Esophagus (tissue), 2 donors: ENCODE data around the gene METTL16. TPM values are rescaled to one million over a fixed set of nuclear protein-coding genes. Genes with fewer than 3 reads are reported as not detected.

Experiments used
- H3K27ac ChIP-seq, 2 donors: one replicate each; pipeline ENCODE4 v1.5.1; 2013; ENCODE audit warnings: low read depth in 2 of 2, mild to moderate bottlenecking in 2 of 2, inconsistent platforms in 1 of 2, low read length in 1 of 2, moderate library complexity in 1 of 2
- H3K27me3 ChIP-seq, 2 donors: one replicate each; pipeline ENCODE4 v1.6.1; 2013; ENCODE audit warnings: low read length in 2 of 2, control low read depth in 1 of 2, mild to moderate bottlenecking in 1 of 2; ENCODE audit not compliant: insufficient read depth in 2 of 2, control insufficient read depth in 1 of 2
- H3K36me3 ChIP-seq, 2 donors: one replicate each; pipeline ENCODE4 v1.6.1; 2013; ENCODE audit warnings: low read length in 1 of 2; ENCODE audit not compliant: control insufficient read depth in 2 of 2, insufficient read depth in 2 of 2
- H3K4me1 ChIP-seq, 2 donors: one replicate each; pipeline ENCODE4 v1.6.1; 2013; ENCODE audit warnings: low read length in 1 of 2; ENCODE audit not compliant: control insufficient read depth in 2 of 2, insufficient read depth in 2 of 2
- H3K4me3 ChIP-seq, 2 donors: one replicate each; pipeline ENCODE4 v1.5.1; 2013; ENCODE audit warnings: low read length in 2 of 2, mild to moderate bottlenecking in 2 of 2, low read depth in 1 of 2, moderate library complexity in 1 of 2
- H3K9me3 ChIP-seq, 2 donors: one replicate each; pipeline ENCODE4 v1.6.1; 2013; ENCODE audit warnings: mild to moderate bottlenecking in 2 of 2, low read depth in 1 of 2, low read length in 1 of 2, moderate library complexity in 1 of 2; ENCODE audit not compliant: control insufficient read depth in 2 of 2, insufficient read depth in 1 of 2
- whole genome bisulfite sequencing, 2 donors: extraction: QIAGEN DNeasy Blood & Tissue Kit; methylation state at CpG; one replicate each; pipeline ENCODE4 v1.1.7; 2013; 5-methylcytosine and 5-hydroxymethylcytosine counted together
- polyA plus RNA-seq, 2 donors: library from polyadenylated mRNA; stranded (reverse); fragments of 200-250 nt; gene quantifications; one replicate each; pipeline ENCODE4 v1.2.3, GENCODE V29; 2013
- donor health status: healthy with polysubstance abuse.
- donor health status: Bipolar disorder and iron deficiency.

Gene METTL16
- polyA plus RNA-seq, 2 donors = 10.0 to 15.1 TPM

GRCh38 chr17:2388683-2389055, 123.0 kb downstream of the METTL16 start:
- WGBS, 2 donors = 88% methylated on average over 15 of the region's 15 CpGs
- H3K27ac ChIP-seq = peak overlapping the region in 1 of 2 donors; percentile 22
- peaks cover 7 to 22% of the 10 kb centered on the region in 2 donors for H3K4me1 ChIP-seq
- no peak overlapping the region for H3K4me3 ChIP-seq
- H3K27me3 ChIP-seq = no peaks in the 10 kb centered on the region
- no peaks in the 10 kb centered on the region for H3K9me3 ChIP-seq
- H3K36me3 ChIP-seq = peaks cover 0 to 30% of the 10 kb centered on the region in 2 donors

- WGBS, 2 donors = 84 to 89% methylated on average over 21 of the region's 21 CpGs
- Histone ChIP-seq H3K9me3 (no peaks in the 10 kb centered on the region), H3K36me3 (peaks cover 0 to 30% of the 10 kb centered on the region in 2 donors), H3K4me1 (peaks cover 7 to 22% of the 10 kb centered on the region in 2 donors), H3K27me3 (no peaks in the 10 kb centered on the region), H3K27ac (peak overlapping the region in 1 of 2 donors; percentile 22), H3K4me3 (no peak overlapping the region)
Measured at GRCh38 chr17:2388020-2388682, 123.5 kb downstream of the METTL16 start.

- Histone ChIP-seq H3K27ac (peak overlapping the region in 1 of 2 donors; percentile 34), H3K4me3 (no peak overlapping the region), H3K27me3 (no peaks in the 10 kb centered on the region), H3K36me3 (peaks cover 0 to 30% of the 10 kb centered on the region in 2 donors), H3K9me3 (no peaks in the 10 kb centered on the region), H3K4me1 (peaks cover 7 to 22% of the 10 kb centered on the region in 2 donors)
- WGBS, 2 donors = 89 to 90% methylated on average over 41 of the region's 41 CpGs
Measured at GRCh38 chr17:2387086-2388019, 124.3 kb downstream of the METTL16 start.

GRCh38 chr17:2386400-2387085, 125.1 kb downstream of the METTL16 start:
- Histone ChIP-seq H3K4me1 (peaks cover 4 to 18% of the 10 kb centered on the region in 2 donors), H3K27me3 (no peaks in the 10 kb centered on the region), H3K27ac (peak overlapping the region; percentile 63 to 78), H3K4me3 (no peak overlapping the region), H3K9me3 (no peaks in the 10 kb centered on the region), H3K36me3 (peaks cover 0 to 30% of the 10 kb centered on the region in 2 donors)
- WGBS, 2 donors = 64 to 67% methylated on average over 22 of the region's 22 CpGs

- Histone ChIP-seq H3K36me3 (peaks cover 0 to 38% of the 10 kb centered on the region in 2 donors), H3K27me3 (no peaks in the 10 kb centered on the region), H3K27ac (peak overlapping the region; percentile 63 to 78), H3K4me1 (peaks cover 3 to 18% of the 10 kb centered on the region in 2 donors), H3K4me3 (no peak overlapping the region), H3K9me3 (no peaks in the 10 kb centered on the region)
- WGBS, 2 donors = 70 to 79% methylated on average over 18 of the region's 18 CpGs
Measured at GRCh38 chr17:2385240-2386210, 126.2 kb downstream of the METTL16 start.

- H3K4me3 ChIP-seq = no peak overlapping the region
- no peaks in the 10 kb centered on the region for H3K9me3 ChIP-seq
- no peaks in the 10 kb centered on the region for H3K27me3 ChIP-seq
- H3K27ac ChIP-seq = no peak overlapping the region
- peaks cover 2 to 45% of the 10 kb centered on the region in 2 donors for H3K36me3 ChIP-seq
- H3K4me1 ChIP-seq = peaks cover 3 to 15% of the 10 kb centered on the region in 2 donors
- WGBS, 2 donors = 77 to 81% methylated on average over 22 of the region's 22 CpGs
Measured at GRCh38 chr17:2384439-2385127, 127.1 kb downstream of the METTL16 start.

- WGBS, 2 donors = 79 to 88% methylated on average over 11 of the region's 11 CpGs
- no peak overlapping the region for H3K4me3 ChIP-seq
- H3K36me3 ChIP-seq = peaks cover 5 to 47% of the 10 kb centered on the region in 2 donors
- no peak overlapping the region for H3K27ac ChIP-seq
- no peaks in the 10 kb centered on the region for H3K27me3 ChIP-seq
- peaks cover 3 to 12% of the 10 kb centered on the region in 2 donors for H3K4me1 ChIP-seq
- no peaks in the 10 kb centered on the region for H3K9me3 ChIP-seq
Measured at GRCh38 chr17:2383628-2384167, 128.0 kb downstream of the METTL16 start.

GRCh38 chr17:2380950-2381649, 130.6 kb downstream of the METTL16 start:
- H3K27ac ChIP-seq = no peak overlapping the region
- WGBS, 2 donors = 71 to 75% methylated on average over 15 of the region's 15 CpGs
- H3K4me3 ChIP-seq = no peak overlapping the region
- H3K36me3 ChIP-seq = peaks cover 9 to 42% of the 10 kb centered on the region in 2 donors
- H3K9me3 ChIP-seq = no peaks in the 10 kb centered on the region
- H3K27me3 ChIP-seq = no peaks in the 10 kb centered on the region
- peaks cover 3 to 5% of the 10 kb centered on the region in 2 donors for H3K4me1 ChIP-seq
